ENCODE results near the gene NFKBIB. TPM values are rescaled to one million over a fixed set of nuclear protein-coding genes. Genes with fewer than 3 reads are reported as not detected.
A peak's percentile ranks its signal among the peaks of the same experiment; 100 is the strongest.
"Not testable (repeated sequence)": the region's sequence is repeated elsewhere in the genome, so short reads cannot be mapped to it uniquely, and the experiment has no call there.

NFKBIB gene
- total and polyA plus RNA-seq, 10 donors, result 18.1 to 33.5 (median 23.1) TPM

DNA sequence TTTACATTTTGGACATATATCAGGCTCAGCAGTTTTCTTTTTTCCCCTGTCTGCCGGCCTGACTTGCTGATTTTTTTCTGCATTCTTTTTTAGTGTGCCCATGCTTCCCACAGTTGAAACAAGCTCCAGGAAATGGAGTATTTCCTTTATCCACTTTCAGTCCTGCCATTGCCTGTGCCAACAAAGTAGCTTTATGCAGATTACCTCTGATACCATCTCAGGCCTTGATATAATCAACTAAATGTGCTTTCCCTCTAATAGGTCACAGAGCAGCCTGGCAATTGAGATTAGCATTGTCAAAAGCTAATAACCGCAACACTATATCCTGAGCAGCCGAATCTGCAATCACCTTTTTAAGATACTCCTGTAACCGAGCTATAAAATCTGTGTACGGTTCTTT lies 40.2 kb downstream of the NFKBIB start:
- Histone ChIP-seq H3K9me3 (peaks cover 0 to 10% (median 8%) of the 10 kb centered on the region in 8 donors), H3K4me3 (no peak overlapping the region), H3K27me3 (replicated peaks in 1 of 7) (peaks cover 0 to 4% (median 0%) of the 10 kb centered on the region in 7 donors), H3K4me1 (peaks cover 0 to 8% (median 2%) of the 10 kb centered on the region in 6 donors), H3K27ac (peak overlapping the region in 6 of 8 donors; percentile 32 to 72 (median 66)), H3K36me3 (peaks cover 0 to 7% (median 0%) of the 10 kb centered on the region in 6 donors)
- 23 to 38% (median 33%) methylated on average over 5 of the region's 5 CpGs for WGBS, 5 donors
- TF ChIP-seq, protein P1, sequence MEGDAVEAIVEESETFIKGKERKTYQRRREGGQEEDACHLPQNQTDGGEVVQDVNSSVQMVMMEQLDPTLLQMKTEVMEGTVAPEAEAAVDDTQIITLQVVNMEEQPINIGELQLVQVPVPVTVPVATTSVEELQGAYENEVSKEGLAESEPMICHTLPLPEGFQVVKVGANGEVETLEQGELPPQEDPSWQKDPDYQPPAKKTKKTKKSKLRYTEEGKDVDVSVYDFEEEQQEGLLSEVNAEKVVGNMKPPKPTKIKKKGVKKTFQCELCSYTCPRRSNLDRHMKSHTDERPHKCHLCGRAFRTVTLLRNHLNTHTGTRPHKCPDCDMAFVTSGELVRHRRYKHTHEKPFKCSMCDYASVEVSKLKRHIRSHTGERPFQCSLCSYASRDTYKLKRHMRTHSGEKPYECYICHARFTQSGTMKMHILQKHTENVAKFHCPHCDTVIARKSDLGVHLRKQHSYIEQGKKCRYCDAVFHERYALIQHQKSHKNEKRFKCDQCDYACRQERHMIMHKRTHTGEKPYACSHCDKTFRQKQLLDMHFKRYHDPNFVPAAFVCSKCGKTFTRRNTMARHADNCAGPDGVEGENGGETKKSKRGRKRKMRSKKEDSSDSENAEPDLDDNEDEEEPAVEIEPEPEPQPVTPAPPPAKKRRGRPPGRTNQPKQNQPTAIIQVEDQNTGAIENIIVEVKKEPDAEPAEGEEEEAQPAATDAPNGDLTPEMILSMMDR (IDR thresholded peaks at IDR 0.05 in 8 of 11, conservative IDR thresholded peaks at IDR 0.05 in 3 of 11), result no peak
- no peak for TF ChIP-seq POLR2AphosphoS5 (IDR thresholded peaks at IDR 0.05)
- no peak for TF ChIP-seq POLR2A (IDR thresholded peaks at IDR 0.05)
- DNase-seq, result no peak
- intact Hi-C loops (cut with DNase I; ENCODE audit: low total_unique reads), result loop anchor here (10.0 kb wide), 1 partner anchor 305 kb away; no protein-coding TSS in a partner anchor

DNA sequence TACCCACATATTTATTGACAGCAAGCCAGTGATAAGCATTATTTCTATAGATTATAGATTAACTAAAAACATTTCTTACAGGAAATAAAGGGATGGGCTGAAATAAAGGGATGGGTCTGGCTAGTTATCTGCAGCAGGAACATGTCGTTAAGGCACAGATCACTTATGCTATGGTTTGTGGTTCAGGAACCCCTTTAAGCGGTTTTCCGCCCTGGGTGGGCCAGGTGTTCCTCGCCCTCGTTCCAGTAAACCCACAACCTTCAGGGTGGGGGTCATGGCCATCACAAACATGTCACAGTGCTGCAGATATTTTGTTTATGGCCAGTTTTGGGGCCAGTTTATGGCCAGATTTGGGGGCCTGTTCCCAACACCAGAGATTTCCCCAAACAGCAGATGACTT lies 41.7 kb downstream of the NFKBIB start:
- H3K4me3 ChIP-seq, result not testable (repeated sequence)
- 56 to 68% (median 63%) methylated on average over 5 of the region's 5 CpGs for WGBS, 5 donors

DNA sequence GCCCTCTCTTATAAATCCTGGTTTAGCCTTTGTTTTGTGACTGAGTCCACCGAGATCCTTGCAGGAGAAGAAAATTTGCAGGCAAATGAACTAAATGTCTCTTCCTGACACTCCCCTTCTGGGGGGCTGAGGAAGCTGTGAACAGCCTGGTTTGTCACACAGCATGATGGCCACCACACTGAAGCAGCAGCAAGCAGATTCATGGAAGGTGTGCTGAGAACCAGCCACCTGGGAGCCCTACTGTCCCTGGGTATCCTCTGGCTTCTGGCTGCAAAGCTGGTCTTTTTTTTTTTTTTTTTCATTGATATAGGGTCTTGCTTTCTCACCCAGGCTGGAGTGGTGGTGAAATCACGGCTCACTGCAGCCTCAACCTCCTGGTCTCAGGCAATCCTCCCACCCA lies 42.2 kb downstream of the NFKBIB start:
- WGBS, 5 donors, result 83 to 98% (median 89%) methylated on average over 2 of the region's 2 CpGs
- no peaks in the 10 kb centered on the region for H3K36me3 ChIP-seq
- intact Hi-C loops (cut with DNase I; ENCODE audit: low total_unique reads), result no loop called here
- no peak overlapping the region for H3K27ac ChIP-seq
- no peaks in the 10 kb centered on the region for H3K9me3 ChIP-seq
- no peak overlapping the region for H3K4me3 ChIP-seq
- peaks cover 0 to 8% (median 0%) of the 10 kb centered on the region in 7 donors for H3K27me3 ChIP-seq (replicated peaks in 1 of 7)
- peaks cover 0 to 17% (median 2%) of the 10 kb centered on the region in 6 donors for H3K4me1 ChIP-seq
- no peak for TF ChIP-seq POLR2A (IDR thresholded peaks at IDR 0.05)
- TF ChIP-seq POLR2AphosphoS5 (IDR thresholded peaks at IDR 0.05), result no peak
- TF ChIP-seq, protein P1 (IDR thresholded peaks at IDR 0.05 in 8 of 11, conservative IDR thresholded peaks at IDR 0.05 in 3 of 11), result no peak
- DNase-seq, result peak; percentile 16

More for the DNA sequence above, 41.7 kb downstream of the NFKBIB start:
- intact Hi-C loops (cut with DNase I; ENCODE audit: low total_unique reads); H3K27ac ChIP-seq; H3K9me3 ChIP-seq; H3K36me3 ChIP-seq; H3K27me3 ChIP-seq (replicated peaks in 1 of 7): not testable (repeated sequence)
- peak; percentile 23 for DNase-seq
- peaks cover 0 to 16% (median 2%) of the 10 kb centered on the region in 6 donors for H3K4me1 ChIP-seq

DNA sequence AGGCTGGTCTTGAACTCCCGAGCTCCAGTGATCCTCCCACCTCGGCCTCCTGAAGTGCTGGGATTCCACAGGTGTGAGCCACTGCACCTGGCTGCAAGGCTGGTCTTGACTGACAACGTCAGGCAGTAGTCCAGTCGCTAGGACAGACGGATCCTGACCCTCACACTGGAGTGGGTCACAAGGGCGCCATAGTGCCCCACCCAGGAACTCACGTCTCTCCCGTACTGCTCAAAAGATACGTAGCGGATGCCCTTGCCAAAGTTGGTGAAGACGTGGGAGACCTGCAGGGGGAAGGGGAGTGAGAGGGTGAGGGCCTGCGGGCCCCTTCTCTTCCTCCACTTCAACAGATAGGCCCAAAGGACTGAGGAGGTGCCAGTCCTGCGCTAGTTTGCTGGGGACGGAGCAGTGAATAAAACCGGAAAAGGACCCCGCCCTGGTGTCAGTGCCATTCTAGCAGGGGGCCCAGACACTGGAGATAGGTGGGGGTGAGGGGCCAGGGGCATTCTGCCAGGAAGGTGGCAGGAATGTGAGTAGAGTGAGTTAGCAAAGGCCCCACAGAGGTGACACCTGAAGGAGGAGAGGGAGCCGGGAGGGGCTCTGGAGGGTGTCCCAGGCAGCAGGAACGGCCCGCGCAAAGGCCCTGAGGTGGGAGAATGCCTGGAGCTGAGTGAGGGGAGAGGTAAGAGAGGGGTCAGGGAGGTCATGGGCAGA lies 42.9 kb downstream of the NFKBIB start:
- 74 to 91% (median 87%) methylated on average over 18 to 20 of the region's 20 CpGs for WGBS, 5 donors
- no peaks in the 10 kb centered on the region for H3K9me3 ChIP-seq
- no peaks in the 10 kb centered on the region for H3K36me3 ChIP-seq
- DNase-seq, result peak; percentile 42
- intact Hi-C loops (cut with DNase I; ENCODE audit: low total_unique reads), result no loop called here
- TF ChIP-seq, protein P1 (IDR thresholded peaks at IDR 0.05 in 8 of 11, conservative IDR thresholded peaks at IDR 0.05 in 3 of 11), result no peak
- TF ChIP-seq POLR2AphosphoS5 (IDR thresholded peaks at IDR 0.05), result no peak
- TF ChIP-seq POLR2A (IDR thresholded peaks at IDR 0.05), result no peak
- peaks cover 0 to 17% (median 2%) of the 10 kb centered on the region in 6 donors for H3K4me1 ChIP-seq
- no peak overlapping the region for H3K27ac ChIP-seq
- peaks cover 0 to 8% (median 0%) of the 10 kb centered on the region in 7 donors for H3K27me3 ChIP-seq (replicated peaks in 1 of 7)
- no peak overlapping the region for H3K4me3 ChIP-seq

All from spleen (tissue), 11 donors.